GM18907 (cell line): ENCODE measurements around the gene MOXD1.
"Not testable (repeated sequence)": the region's sequence is repeated elsewhere in the genome, so short reads cannot be mapped to it uniquely, and the experiment has no call there.

Experiments used
- ATAC-seq: cut with Tn5 transposase; IDR thresholded peaks from one replicate; pipeline ENCODE4 v1.9.1; 2021; ENCODE audit warnings: mild to moderate bottlenecking, moderate library complexity; ENCODE audit not compliant: unreplicated experiment

Gene MOXD1

DNA sequence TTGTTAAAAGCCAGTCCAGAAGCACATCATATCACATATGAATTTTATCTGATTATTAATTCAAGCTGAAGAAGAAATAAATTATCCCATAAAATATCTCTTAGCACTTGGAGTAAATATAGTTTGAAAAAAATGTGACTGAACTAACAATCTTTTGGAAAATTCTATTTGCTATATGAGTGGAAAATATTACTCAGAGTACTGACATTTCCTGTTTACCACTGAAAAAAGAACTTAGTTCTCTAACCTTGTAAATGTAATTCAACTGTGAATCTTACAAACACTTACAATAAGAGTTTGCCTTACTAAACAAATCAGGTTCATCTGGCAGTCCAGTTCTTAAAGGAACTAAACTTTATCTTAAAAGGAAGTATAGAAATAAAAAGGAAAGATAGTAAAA, 44.2 kb downstream of the MOXD1 start:
- no peak for ATAC-seq

DNA sequence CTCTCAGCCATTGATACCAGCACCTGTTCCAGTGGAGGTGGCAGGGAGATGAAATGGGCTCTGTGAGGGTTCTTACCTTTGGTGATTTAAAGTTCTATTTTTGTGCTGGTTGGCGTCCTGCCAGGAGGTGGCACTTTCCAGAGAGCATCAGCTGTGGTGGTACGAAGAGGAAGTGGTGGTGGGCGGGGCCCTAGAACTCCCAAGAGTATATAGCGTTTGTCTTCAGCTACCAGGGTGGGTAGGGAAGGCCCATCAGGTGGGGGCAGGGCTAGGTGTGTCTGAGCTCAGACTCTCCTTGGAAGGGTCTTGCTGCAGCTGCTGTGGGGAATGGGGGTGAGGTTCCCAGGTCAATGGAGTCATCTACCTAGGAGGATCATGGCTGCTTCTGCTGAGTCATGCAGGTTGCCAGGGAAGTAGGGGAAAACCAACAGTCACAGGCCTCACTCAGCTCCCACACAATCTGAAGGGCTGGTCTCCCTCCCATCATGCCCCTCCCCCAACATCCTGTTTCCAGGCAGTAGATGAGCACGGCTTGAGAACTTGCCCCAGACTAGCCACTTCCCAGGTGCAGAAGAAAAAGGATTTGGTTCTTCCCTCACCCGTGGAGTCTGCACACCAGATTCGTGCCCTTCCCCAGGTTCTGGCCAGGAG, 46.6 kb downstream of the MOXD1 start:
- ATAC-seq = peak; percentile 76

DNA sequence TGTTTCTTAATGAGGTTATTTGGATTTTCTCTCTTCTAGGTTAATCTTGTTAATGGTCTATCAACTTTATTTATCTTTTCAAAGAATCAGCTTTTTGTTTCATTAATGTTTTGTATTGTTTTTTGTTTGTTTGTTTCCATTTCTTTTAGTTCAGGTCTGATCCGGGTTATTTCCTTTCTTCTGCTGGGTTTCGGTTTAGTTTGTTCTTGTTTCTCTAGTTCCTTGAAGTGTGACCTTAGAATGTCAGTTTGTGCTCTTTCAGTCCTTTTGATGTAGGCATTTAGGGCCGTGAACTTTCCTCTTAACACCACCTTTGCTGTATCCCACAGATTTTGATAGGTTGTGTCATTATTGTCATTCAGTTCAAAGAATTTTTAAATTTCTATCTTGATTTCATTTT, 49.3 kb downstream of the MOXD1 start:
- ATAC-seq = not testable (repeated sequence)

DNA sequence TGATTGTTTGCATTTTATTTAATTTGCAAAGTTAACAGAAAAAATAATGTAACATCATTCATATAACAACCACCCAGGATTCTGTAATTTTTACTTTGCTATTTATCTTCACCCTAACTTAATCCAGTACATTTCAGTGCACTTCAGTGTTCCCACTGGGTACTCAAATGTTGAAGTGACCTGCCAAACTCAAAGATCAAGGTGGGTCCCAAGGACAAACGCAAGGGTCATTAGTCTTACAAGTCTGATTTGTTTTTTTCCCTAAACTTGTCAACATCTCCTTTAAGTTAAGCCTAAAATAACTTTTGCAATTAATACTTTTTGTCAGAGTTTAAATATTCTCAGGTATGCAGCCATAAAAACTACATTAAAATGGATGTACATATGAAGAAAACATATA, 53.0 kb downstream of the MOXD1 start:
- ATAC-seq = no peak

DNA sequence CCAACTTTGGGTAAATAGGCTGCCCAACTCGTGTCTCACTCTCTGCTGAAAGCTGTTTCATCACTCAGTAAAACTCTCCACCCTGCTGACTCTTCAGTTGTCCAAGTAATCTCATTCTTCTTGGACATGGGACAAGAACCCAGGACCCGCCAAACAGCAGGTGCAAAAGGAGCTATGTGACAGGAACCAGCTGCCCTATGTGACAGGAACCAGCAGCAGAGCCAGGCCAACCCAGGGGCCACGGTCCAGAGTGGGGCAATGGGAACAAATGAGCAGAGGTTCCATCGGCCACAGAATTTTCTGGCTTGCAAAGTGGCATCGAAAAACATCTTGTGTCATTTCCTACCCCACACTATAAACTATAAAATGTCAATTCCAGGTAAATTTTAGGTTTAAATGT, 56.5 kb downstream of the MOXD1 start:
- no peak for ATAC-seq

- no peak for ATAC-seq
These were observed 59.6 kb downstream of the MOXD1 start for GRCh38 chr6:132341646-132342045.

DNA sequence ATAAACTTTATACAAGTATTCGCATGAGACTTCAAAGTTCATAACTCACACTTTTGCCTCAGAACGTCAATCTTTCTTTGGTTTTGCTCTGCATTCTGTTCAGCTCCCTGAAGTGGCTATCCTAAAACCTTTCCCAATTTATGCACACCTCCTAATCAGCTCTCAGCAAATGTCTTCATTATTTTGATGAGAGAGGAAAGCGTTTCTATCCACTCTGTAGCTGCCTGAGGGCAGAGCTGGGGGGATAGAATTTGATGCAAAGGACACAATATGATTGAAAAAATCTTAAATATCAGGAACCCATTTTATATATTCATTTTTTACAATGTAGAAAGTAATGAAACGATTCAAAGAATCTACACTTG, 66.8 kb downstream of the MOXD1 start:
- no peak for ATAC-seq

- no peak for ATAC-seq
These were observed 67.4 kb downstream of the MOXD1 start for GRCh38 chr6:132333639-132334520.

DNA sequence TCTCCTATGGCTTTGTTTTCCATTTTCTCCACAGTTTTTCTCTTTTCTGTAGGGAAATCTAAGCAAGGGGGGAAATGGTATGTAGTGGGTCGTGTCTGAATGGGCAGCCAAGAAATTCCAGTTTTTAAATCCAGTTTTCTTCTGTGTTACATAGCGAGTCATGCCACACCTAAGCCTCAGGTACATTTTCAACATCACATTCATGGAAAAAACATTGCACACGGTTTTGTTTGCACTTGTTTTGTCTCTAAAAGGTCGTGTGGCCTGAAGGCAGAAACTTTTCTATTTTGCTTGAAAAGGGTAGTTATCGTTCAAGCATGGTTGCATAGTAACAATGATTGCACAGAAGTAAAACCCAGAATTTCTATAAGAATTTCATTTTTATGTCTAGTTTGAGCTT, 70.5 kb downstream of the MOXD1 start:
- ATAC-seq = no peak

DNA sequence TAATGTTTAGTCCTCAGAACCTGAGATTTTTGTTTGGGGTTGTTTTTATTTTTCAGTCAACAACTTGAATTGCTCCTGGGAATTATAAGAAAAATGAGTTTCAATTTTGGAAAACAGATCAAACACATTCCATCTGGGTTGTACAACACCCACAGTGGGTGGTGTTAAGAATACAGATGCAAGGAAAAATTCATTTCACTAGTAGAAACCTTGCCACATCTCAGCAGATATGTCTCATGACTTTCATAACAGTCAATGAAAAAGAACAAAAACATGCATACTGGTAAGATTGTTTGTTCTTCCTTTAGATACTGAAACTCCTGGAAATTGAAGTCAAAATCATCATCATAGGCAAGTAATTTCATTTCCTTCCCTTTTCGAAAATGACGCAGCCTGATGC, 78.9 kb downstream of the MOXD1 start:
- no peak for ATAC-seq

DNA sequence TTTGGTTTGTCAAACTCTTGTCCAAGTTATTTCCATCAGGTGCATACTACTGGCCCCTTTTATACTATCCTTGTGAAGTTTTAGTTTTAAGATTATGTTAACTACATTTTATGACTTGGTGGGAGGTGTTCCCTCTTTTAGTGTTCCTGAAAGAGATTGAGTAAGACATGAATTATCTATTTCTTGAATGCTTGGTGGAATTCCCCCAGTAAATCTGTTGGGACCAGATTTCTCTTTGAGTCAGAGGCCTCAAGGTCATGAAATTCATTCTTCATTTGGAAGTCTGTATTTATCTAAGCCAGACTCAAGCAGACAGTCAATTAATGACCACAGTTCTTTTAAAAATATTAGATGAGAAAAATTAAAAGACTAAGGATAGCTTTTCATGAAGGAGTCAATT, 81.3 kb downstream of the MOXD1 start:
- ATAC-seq = no peak

GRCh38 chr6:132316970-132317369, 84.3 kb downstream of the MOXD1 start:
- ATAC-seq = no peak

DNA sequence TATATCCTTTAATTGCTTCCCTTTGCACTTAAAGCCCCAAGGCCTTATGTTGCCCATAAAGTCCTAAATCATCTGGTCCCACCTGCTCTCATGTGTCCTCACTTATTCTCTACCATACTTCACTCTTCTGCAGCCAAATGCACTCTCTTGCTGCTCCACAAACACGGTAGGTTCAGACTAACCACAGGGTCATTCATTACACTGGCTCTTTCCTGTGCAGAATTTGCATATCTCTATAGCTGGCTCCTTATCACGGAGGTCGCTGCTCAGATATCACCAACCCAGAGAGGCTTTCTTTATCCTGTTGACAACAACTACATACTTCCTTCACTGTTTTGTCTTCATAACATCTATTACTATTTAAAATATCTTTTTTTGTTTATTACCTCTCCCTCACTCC, 86.8 kb downstream of the MOXD1 start:
- ATAC-seq = peak; percentile 95

DNA sequence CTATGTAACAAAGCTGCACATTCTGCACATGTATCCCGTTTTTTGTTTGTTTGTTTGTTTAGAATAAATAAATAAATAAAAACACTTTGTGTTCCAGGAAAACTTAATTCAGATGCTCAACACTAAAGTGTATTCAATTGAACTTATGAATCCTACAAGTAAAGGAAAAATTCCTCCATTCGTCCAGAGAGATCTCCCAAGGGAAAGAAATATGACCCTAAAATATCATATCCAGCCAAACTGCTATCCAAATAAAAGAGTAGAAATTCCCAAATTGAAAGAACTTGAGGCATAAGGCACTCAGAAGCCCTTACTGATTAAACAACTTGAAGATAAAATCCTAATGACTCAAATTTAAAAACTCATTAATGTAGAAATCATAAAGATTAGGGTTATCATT, 90.4 kb downstream of the MOXD1 start:
- no peak for ATAC-seq

- ATAC-seq = not testable (repeated sequence)
These were observed 91.1 kb downstream of the MOXD1 start for GRCh38 chr6:132310151-132310550.

DNA sequence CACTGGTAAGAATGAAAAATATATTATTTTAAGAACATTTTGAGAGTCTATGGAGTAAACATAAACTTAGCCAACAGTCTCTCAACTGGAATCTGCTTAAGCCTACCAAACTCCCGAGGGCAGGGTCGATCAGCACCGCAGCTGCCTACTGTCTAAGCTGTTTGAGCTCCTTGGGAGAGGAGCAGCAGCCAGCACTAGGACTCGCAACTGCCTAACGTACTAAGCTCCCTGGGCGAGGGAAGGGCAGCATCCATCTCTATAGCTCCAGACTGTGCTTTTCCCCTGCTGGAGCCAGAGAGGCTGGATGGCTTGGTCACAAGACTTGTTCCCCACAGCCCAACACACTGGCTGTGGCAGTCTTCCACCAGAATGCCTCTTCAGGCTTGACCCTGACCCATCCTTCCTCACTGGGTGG, 96.4 kb downstream of the MOXD1 start:
- ATAC-seq = no peak

DNA sequence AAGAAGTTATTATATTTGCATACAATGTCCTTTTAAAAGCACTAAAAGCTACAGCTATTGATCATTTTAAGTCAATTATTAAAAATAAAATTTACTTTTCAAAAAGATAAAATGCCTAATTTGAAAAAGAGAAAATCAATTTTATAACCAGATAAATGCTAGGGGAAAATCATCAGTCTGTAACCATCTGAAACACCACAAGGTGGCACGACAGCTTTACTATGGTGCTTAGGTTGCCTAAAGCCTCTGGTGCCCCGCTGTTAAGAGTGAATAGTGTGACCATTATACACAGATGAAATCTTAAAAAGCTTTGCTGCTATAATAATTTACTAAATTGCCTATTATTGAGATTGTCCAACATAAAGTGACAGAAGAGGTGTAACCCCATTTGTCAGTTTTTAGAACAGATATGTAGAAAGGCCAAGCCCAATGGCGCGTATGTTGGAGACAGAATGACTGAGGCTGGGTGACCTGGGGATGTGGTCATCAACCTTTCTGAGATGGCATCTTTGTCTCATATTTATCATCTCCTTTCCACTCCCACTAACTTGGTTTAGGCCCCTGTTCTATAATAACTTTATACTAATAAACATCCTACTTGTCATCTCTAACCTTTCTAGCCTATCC, 100.8 kb downstream of the MOXD1 start:
- ATAC-seq = peak; percentile 85

DNA sequence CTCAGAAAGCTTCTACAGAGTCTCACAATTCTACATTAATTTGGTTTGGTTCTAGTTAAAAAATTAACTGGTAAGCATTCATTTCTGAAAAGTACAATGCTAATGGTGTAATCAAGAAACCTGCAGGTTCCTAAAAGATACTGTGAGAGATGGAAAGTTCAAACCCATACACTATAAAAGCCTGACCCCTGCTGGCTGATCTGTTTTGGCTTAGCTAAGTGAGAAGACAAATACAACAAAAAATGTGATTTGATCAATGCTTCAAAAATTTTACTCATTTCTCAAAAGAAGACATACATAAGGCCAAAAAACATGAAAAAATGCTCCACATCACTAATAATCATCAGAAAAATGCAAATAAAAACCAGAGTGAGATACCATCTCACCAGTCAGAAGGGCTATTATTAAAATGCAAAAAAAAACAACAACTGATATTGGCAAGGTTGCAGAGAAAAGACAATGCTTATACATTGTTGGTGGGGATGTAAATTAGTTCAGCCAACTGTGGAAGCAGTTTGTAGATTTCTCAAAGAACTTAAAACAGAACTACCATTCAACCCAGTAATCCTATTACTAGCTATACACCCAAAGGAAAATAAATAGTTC, 102.8 kb downstream of the MOXD1 start:
- ATAC-seq = peak; percentile 71

- no peak for ATAC-seq
These were observed 111.5 kb downstream of the MOXD1 start for GRCh38 chr6:132289756-132290155.

DNA sequence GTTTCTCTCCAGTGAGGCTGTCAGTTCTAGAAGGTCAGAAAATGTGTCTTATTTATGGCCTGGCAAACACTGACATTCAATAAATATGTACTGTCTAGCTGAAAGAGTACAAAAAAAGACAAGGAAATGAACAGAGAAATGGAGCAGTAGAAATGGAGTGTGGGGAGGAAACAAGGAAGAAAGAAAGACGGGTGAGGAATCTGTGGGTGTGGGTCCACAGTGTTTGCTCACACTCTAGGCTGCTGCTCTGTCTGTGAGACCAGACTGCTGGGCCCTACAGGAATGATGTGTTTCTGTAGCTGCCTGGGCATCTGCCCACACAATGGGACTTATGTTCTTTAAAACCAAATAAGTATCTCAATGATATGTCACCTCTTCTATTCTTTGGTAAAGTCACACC, 114.2 kb downstream of the MOXD1 start:
- no peak for ATAC-seq

DNA sequence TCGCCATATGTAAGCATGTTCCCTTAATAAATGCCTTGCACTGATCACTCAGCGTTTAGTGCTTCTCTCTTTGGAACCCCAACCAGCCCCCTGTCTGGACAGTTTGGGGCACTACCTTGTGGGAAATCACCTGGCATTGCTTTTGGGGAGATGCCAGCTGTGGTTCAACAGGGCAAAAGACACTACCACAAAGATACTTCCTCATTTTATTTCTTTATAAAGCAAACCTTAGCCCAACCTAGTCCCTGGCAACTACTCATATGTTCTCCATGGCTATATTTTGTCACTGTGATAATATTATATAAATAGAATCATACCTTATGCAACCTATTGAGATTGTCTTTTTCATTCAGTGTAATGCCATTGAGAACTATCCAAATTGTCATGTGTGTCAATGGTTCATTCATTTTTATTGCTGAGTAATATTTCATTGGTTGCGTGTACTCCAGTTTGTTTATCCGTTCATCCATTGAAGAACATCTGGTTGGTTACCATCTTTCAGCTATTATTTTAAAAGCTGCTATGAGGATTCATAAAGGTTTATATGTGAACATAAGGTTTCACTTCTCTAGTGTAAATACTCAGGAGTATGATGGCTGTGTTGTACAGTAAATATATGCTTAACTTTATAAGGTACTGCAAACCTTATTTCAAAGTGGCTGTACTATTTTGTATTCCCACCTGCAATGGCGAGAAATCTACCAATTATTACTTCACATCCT, 114.8 kb downstream of the MOXD1 start:
- ATAC-seq = peak; percentile 80
